Karpas-422 (cell line): ENCODE data around the gene TTLL11. TPM values are rescaled to one million over a fixed set of nuclear protein-coding genes. Genes with fewer than 3 reads are reported as not detected.

Experiments
- DNase-seq: peaks from one replicate; pipeline ENCODE4 v3.0.0-alpha.2; 2015
- H2AFZ ChIP-seq: fragments of 200-600 bp; sonication (generic); 2 replicates; pipeline ENCODE4 v1.6.1; 2014; ENCODE audit warnings: antibody characterized with exemption, low read length, mixed read lengths
- H3K27ac ChIP-seq: fragments of 200-600 bp; sonication (generic); 2 replicates; pipeline ENCODE4 v1.5.1; 2014; ENCODE audit warnings: mild to moderate bottlenecking, low read length, moderate library complexity
- H3K27me3 ChIP-seq: fragments of 200-600 bp; sonication (generic); 2 replicates; pipeline ENCODE4 v1.6.1; 2014; ENCODE audit warnings: low read length, mixed read lengths
- H3K36me3 ChIP-seq: fragments of 200-600 bp; sonication (generic); 2 replicates; pipeline ENCODE4 v1.6.1; 2014; ENCODE audit warnings: low read length, mixed read lengths; ENCODE audit not compliant: insufficient read depth
- H3K4me1 ChIP-seq: fragments of 200-600 bp; sonication (generic); 2 replicates; pipeline ENCODE4 v1.6.1; 2014; ENCODE audit warnings: mild to moderate bottlenecking, low read length, mixed read lengths
- H3K4me2 ChIP-seq: fragments of 200-600 bp; sonication (generic); 2 replicates; pipeline ENCODE4 v1.6.1; 2014; ENCODE audit warnings: low read length, low read depth, mild to moderate bottlenecking; ENCODE audit not compliant: poor library complexity, severe bottlenecking
- H3K4me3 ChIP-seq: fragments of 200-600 bp; sonication (generic); 2 replicates; pipeline ENCODE4 v1.5.1; 2014; ENCODE audit warnings: mild to moderate bottlenecking, antibody characterized with exemption, low read length, mixed read lengths
- H3K79me2 ChIP-seq: fragments of 200-600 bp; sonication (generic); 2 replicates; pipeline ENCODE4 v1.6.1; 2014; ENCODE audit warnings: mild to moderate bottlenecking, low read length, mixed read lengths
- H3K9ac ChIP-seq: fragments of 200-600 bp; sonication (generic); 2 replicates; pipeline ENCODE4 v1.6.0; 2014; ENCODE audit warnings: low read length
- H3K9me2 ChIP-seq: fragments of 200-600 bp; sonication (generic), shearing (Covaris generic); replicated peaks from 2 replicates; pipeline ENCODE4 v1.6.0; 2014; ENCODE audit warnings: mild to moderate bottlenecking, low read length, moderate library complexity; ENCODE audit not compliant: insufficient read depth
- H3K9me3 ChIP-seq: fragments of 300-700, 200-600 bp; sonication (generic); 2 replicates; pipeline ENCODE4 v1.6.1; 2014; ENCODE audit warnings: low read length, mixed read lengths
- H4K20me1 ChIP-seq: fragments of 200-600 bp; sonication (generic); 2 replicates; pipeline ENCODE4 v1.6.1; 2014; ENCODE audit warnings: mild to moderate bottlenecking, antibody characterized with exemption, low read length, low read depth; ENCODE audit not compliant: insufficient read depth
- total RNA-seq: library from RNA; depleted of rRNA; stranded (reverse); fragments of >200 nt; shearing (Covaris generic); gene quantifications from 2 replicates; pipeline ENCODE4 v1.2.3, GENCODE V29; 2014; ENCODE audit warnings: low replicate concordance

Gene TTLL11
- total RNA-seq, 1 experiment from 2014 or later, result 2.5 TPM

DNA sequence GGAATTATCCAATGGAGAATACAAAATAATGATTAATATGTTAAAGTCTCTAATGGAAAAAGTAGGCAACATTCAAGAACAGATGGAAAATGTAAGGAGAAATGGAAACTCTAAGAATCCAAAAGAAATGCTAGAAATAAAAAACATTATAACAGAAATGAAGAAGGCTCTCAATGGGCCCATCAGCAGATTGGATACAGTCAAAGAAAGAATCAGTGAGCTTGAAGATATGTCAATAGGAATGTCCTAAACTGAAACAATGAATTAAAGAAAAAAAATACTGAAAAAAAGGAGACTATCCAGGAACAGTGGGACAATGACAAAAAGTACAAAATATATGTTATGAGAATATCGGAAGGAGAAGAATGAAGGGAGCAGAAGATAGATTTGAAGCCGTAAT lies 248.5 kb downstream of the TTLL11 start:
- H3K9me2 ChIP-seq, result no peaks in the 10 kb centered on the region
- H3K4me1 ChIP-seq, result peaks cover 7% of the 10 kb centered on the region
- no peaks in the 10 kb centered on the region for H4K20me1 ChIP-seq
- no peak overlapping the region for H3K9ac ChIP-seq
- H3K27me3 ChIP-seq, result no peaks in the 10 kb centered on the region
- no peaks in the 10 kb centered on the region for H3K36me3 ChIP-seq
- H3K79me2 ChIP-seq, result no peaks in the 10 kb centered on the region
- no peak overlapping the region for H3K4me3 ChIP-seq
- no peak overlapping the region for H3K27ac ChIP-seq
- H2AFZ ChIP-seq, result no peak overlapping the region
- H3K4me2 ChIP-seq, result no peak overlapping the region
- DNase-seq, result no peak
- no peaks in the 10 kb centered on the region for H3K9me3 ChIP-seq

DNA sequence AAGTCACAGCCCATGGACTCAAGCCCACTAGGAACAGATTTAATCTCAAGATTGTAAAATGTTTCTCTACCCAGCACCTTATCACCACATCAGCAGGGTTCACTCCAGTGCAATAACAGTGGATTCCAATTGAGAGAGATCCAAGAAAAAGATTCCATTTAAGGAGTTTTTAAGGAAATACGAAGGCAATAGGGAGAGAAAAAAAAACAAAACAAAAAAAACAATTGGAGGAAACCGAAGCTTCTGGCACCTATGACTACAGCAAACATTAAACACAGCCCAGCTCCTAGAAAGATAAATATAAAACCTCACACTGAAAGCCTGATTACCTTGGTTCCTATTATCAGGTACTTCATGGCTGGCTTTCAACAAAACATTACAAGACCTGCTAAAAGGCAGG lies 249.0 kb downstream of the TTLL11 start:
- Histone ChIP-seq H3K27ac (no peak overlapping the region), H3K9me2 (no peaks in the 10 kb centered on the region), H3K4me3 (no peak overlapping the region), H3K79me2 (no peaks in the 10 kb centered on the region), H4K20me1 (no peaks in the 10 kb centered on the region), H2AFZ (no peak overlapping the region), H3K4me2 (no peak overlapping the region), H3K27me3 (no peaks in the 10 kb centered on the region), H3K4me1 (peaks cover 12% of the 10 kb centered on the region), H3K9me3 (no peaks in the 10 kb centered on the region), H3K36me3 (no peaks in the 10 kb centered on the region), H3K9ac (no peak overlapping the region)
- DNase-seq, result no peak

- H3K9me3 ChIP-seq, result no peaks in the 10 kb centered on the region
- H3K27me3 ChIP-seq, result no peaks in the 10 kb centered on the region
- no peak for DNase-seq
- no peaks in the 10 kb centered on the region for H4K20me1 ChIP-seq
- no peak overlapping the region for H3K27ac ChIP-seq
- H3K79me2 ChIP-seq, result no peaks in the 10 kb centered on the region
- no peak overlapping the region for H3K4me3 ChIP-seq
- H3K4me2 ChIP-seq, result no peak overlapping the region
- H3K36me3 ChIP-seq, result no peaks in the 10 kb centered on the region
- no peaks in the 10 kb centered on the region for H3K9me2 ChIP-seq
- peaks cover 13% of the 10 kb centered on the region for H3K4me1 ChIP-seq
- no peak overlapping the region for H2AFZ ChIP-seq
- no peak overlapping the region for H3K9ac ChIP-seq
Observed at GRCh38 chr9:121842612-121842978, 250.5 kb downstream of the TTLL11 start.

- H3K4me2 ChIP-seq, result no peak overlapping the region
- no peak overlapping the region for H3K27ac ChIP-seq
- H3K9me2 ChIP-seq, result no peaks in the 10 kb centered on the region
- no peaks in the 10 kb centered on the region for H3K9me3 ChIP-seq
- H3K9ac ChIP-seq, result no peak overlapping the region
- no peaks in the 10 kb centered on the region for H4K20me1 ChIP-seq
- H3K27me3 ChIP-seq, result no peaks in the 10 kb centered on the region
- H3K79me2 ChIP-seq, result no peaks in the 10 kb centered on the region
- no peak for DNase-seq
- no peaks in the 10 kb centered on the region for H3K36me3 ChIP-seq
- no peak overlapping the region for H2AFZ ChIP-seq
- H3K4me1 ChIP-seq, result peaks cover 13% of the 10 kb centered on the region
- no peak overlapping the region for H3K4me3 ChIP-seq
Observed at GRCh38 chr9:121841771-121842611, 251.1 kb downstream of the TTLL11 start.

DNA sequence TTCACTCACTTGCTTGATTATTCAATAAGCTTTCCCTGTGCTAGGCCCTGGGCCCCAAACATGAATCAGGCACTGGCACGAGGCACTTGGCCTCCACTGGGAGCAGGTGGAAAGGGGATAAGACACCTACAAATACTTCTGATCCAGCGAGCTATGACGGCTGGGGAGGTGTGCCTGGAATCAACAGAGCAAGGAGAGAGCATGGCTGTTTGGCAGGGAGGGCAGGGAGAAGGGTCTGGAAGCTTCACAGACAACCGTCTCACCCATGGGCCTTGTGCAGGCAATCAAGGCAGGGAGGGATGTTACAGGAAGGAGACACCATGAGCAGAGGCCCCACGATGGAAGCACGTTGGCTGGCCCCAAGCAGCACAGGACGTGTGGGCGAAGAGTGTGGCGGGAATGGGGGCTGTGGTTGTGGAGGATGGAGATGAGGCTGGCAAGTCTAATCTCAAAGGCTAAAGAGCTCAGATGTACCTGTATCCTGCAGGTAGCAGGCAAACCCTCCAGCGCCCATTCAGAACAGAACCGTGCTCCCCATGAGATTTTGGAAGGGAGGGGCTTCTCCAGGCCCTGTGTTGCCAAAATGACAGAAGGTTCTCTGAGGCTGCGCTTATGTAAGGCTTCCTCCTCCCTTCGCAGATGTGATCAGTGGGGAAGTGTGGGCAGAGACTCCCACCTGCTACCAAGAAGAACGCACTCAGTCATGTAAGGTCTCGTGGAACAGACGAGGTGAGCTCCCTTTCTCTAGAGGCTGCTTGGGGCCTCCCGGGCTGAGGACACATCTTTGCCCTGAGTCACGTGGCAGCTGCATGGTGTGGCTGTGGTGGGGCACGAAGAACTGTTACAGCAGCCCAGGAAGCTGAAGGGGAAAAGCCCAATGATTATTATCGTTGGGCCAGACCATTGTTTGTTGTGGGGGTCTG lies 252.0 kb downstream of the TTLL11 start:
- Histone ChIP-seq H3K27ac (no peak overlapping the region), H3K9ac (no peak overlapping the region), H3K4me2 (no peak overlapping the region), H3K9me2 (no peaks in the 10 kb centered on the region), H2AFZ (no peak overlapping the region), H3K4me1 (peaks cover 13% of the 10 kb centered on the region), H3K36me3 (no peaks in the 10 kb centered on the region), H4K20me1 (no peaks in the 10 kb centered on the region), H3K4me3 (no peak overlapping the region), H3K79me2 (no peaks in the 10 kb centered on the region), H3K9me3 (no peaks in the 10 kb centered on the region), H3K27me3 (no peaks in the 10 kb centered on the region)
- no peak for DNase-seq

- Histone ChIP-seq H3K4me3 (no peak overlapping the region), H3K27ac (no peak overlapping the region), H3K4me2 (peak overlapping the region; percentile 27), H3K9me3 (no peaks in the 10 kb centered on the region), H3K36me3 (no peaks in the 10 kb centered on the region), H3K79me2 (no peaks in the 10 kb centered on the region), H3K9ac (no peak overlapping the region), H3K27me3 (no peaks in the 10 kb centered on the region), H3K9me2 (no peaks in the 10 kb centered on the region), H4K20me1 (no peaks in the 10 kb centered on the region), H3K4me1 (peaks cover 13% of the 10 kb centered on the region), H2AFZ (no peak overlapping the region)
- no peak for DNase-seq
Observed at GRCh38 chr9:121839726-121840500, 253.2 kb downstream of the TTLL11 start.

DNA sequence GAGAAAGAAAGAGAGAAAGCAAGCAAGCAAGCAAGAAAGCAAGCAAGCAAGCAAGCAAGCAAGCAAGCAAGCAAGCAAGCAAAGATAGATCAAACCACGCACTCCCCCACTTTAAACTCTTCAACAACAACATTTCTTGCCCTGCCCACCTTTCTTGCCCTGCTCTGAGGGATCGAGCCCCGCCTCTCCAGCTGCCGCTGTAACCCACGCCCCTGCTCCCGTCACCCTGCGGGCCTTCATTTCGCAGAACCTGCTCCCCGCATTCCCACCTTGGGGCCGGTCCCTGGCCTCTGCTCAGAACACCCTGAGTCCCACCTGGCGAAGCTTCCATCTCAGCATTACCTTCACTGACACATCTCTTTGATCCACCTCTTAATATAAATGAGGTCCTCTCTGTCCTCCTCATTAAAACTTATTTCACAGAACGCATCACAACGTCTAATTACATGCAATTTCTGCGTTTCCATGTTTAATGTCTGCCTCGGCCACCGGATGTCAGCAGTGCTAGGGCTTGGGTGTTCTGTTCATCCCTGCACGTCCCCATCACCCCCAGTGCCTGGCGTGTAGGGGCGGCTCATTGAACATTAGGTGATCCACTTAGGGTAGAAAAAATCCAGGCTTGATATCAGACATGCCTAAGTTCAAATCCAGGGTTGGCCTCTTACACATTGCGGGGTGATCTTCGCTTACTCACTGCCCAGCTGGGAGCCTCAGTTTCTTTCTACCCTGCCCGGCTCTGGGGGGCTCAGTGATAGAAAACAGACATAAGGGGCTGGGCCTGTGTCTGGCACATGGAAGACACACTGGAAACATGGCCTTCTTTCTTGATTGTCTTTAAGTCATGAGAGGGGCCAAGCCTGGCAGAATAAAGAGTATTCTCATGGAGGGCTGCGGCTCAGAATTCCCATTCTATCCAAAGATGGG lies 254.1 kb downstream of the TTLL11 start:
- H3K27ac ChIP-seq, result no peak overlapping the region
- no peaks in the 10 kb centered on the region for H3K9me2 ChIP-seq
- peaks cover 13% of the 10 kb centered on the region for H3K4me1 ChIP-seq
- no peak overlapping the region for H3K4me2 ChIP-seq
- H4K20me1 ChIP-seq, result no peaks in the 10 kb centered on the region
- H3K4me3 ChIP-seq, result no peak overlapping the region
- H3K9ac ChIP-seq, result no peak overlapping the region
- H3K27me3 ChIP-seq, result no peaks in the 10 kb centered on the region
- H3K36me3 ChIP-seq, result no peaks in the 10 kb centered on the region
- no peak overlapping the region for H2AFZ ChIP-seq
- H3K79me2 ChIP-seq, result no peaks in the 10 kb centered on the region
- no peaks in the 10 kb centered on the region for H3K9me3 ChIP-seq
- DNase-seq, result peak; percentile 56
